H7 (cell line): Measurements from ENCODE around the gene SCG5. TPM values are rescaled to one million over a fixed set of nuclear protein-coding genes. Genes with fewer than 3 reads are reported as not detected.

Source experiments
- DNase-seq: peaks from one replicate; pipeline ENCODE4 v3.0.0; 2012
- H3K27me3 ChIP-seq: 2 replicates; pipeline ENCODE4 v1.6.0; 2011; ENCODE audit warnings: mild to moderate bottlenecking, low read length; ENCODE audit not compliant: control insufficient read depth, insufficient read depth
- H3K36me3 ChIP-seq: replicated peaks from 2 replicates; pipeline ENCODE4 v1.5.1; 2011; ENCODE audit warnings: low read length; ENCODE audit not compliant: control insufficient read depth, insufficient read depth
- H3K4me3 ChIP-seq: 2 replicates; pipeline ENCODE4 v1.5.1; 2011; ENCODE audit warnings: low read depth, mild to moderate bottlenecking, control low read depth, low read length, moderate library complexity; ENCODE audit not compliant: insufficient read depth
- total RNA-seq: library from RNA; depleted of rRNA; stranded (reverse); fragments of >200 nt; shearing (Covaris generic); gene quantifications from 2 replicates; pipeline ENCODE4 v1.2.3, GENCODE V29; 2014

The SCG5 gene
- total RNA-seq, 1 experiment from 2014 or later = 6.0 TPM

GRCh38 chr15:32692286-32692685 lies 50.8 kb downstream of the SCG5 start:
- Histone ChIP-seq H3K27me3 (no peaks in the 10 kb centered on the region), H3K36me3 (no peaks in the 10 kb centered on the region; the same call in 1 of the 2 replicates), H3K4me3 (no peak overlapping the region)
- DNase-seq = no peak

- no peaks in the 10 kb centered on the region for H3K27me3 ChIP-seq
- H3K36me3 ChIP-seq = no peaks in the 10 kb centered on the region
- no peak overlapping the region for H3K4me3 ChIP-seq
- DNase-seq = no peak
These were observed 52.9 kb downstream of the SCG5 start for GRCh38 chr15:32694222-32694983.

- DNase-seq = peak; percentile 45
These were observed 57.4 kb downstream of the SCG5 start for GRCh38 chr15:32698773-32699390.

GRCh38 chr15:32700501-32701150 lies 59.1 kb downstream of the SCG5 start:
- Histone ChIP-seq H3K36me3 (no peaks in the 10 kb centered on the region), H3K4me3 (no peak overlapping the region), H3K27me3 (no peaks in the 10 kb centered on the region)
- no peak for DNase-seq

More at GRCh38 chr15:32698773-32699390, 57.4 kb downstream of the SCG5 start:
- no peaks in the 10 kb centered on the region for H3K36me3 ChIP-seq
- no peak overlapping the region for H3K4me3 ChIP-seq
- H3K27me3 ChIP-seq = no peaks in the 10 kb centered on the region

GRCh38 chr15:32701863-32702262 lies 60.4 kb downstream of the SCG5 start:
- Histone ChIP-seq H3K36me3 (no peaks in the 10 kb centered on the region), H3K4me3 (no peak overlapping the region), H3K27me3 (no peaks in the 10 kb centered on the region)
- DNase-seq = no peak

GRCh38 chr15:32704395-32704981 lies 63.0 kb downstream of the SCG5 start:
- H3K4me3 ChIP-seq = no peak overlapping the region
- H3K36me3 ChIP-seq = no peaks in the 10 kb centered on the region
- DNase-seq = no peak
- H3K27me3 ChIP-seq = no peaks in the 10 kb centered on the region

- H3K4me3 ChIP-seq = no peak overlapping the region
- H3K36me3 ChIP-seq = no peaks in the 10 kb centered on the region
- no peak for DNase-seq
- H3K27me3 ChIP-seq = no peaks in the 10 kb centered on the region
These were observed 63.9 kb downstream of the SCG5 start for GRCh38 chr15:32705446-32705845.

- DNase-seq = no peak
- Histone ChIP-seq H3K27me3 (no peaks in the 10 kb centered on the region), H3K4me3 (no peak overlapping the region), H3K36me3 (no peaks in the 10 kb centered on the region)
These were observed 65.2 kb downstream of the SCG5 start for GRCh38 chr15:32706704-32707103.

- DNase-seq = no peak
- Histone ChIP-seq H3K36me3 (no peaks in the 10 kb centered on the region), H3K4me3 (no peak overlapping the region)
These were observed 65.9 kb downstream of the SCG5 start for GRCh38 chr15:32707436-32707835.

GRCh38 chr15:32709295-32710033 lies 68.0 kb downstream of the SCG5 start:
- Histone ChIP-seq H3K36me3 (no peaks in the 10 kb centered on the region), H3K4me3 (no peak overlapping the region), H3K27me3 (no peaks in the 10 kb centered on the region)
- DNase-seq = no peak

More at GRCh38 chr15:32707436-32707835, 65.9 kb downstream of the SCG5 start:
- no peaks in the 10 kb centered on the region for H3K27me3 ChIP-seq

- peaks cover 51% of the 10 kb centered on the region for H3K27me3 ChIP-seq
These were observed 73.8 kb downstream of the SCG5 start for GRCh38 chr15:32715276-32715675.

GRCh38 chr15:32716216-32716914 lies 74.9 kb downstream of the SCG5 start:
- no peak overlapping the region for H3K4me3 ChIP-seq
- no peak for DNase-seq

More at GRCh38 chr15:32715276-32715675, 73.8 kb downstream of the SCG5 start:
- no peak for DNase-seq
- Histone ChIP-seq H3K36me3 (no peaks in the 10 kb centered on the region), H3K4me3 (no peak overlapping the region)

GRCh38 chr15:32716915-32717425 lies 75.5 kb downstream of the SCG5 start:
- peaks cover 56% of the 10 kb centered on the region for H3K27me3 ChIP-seq
- peak overlapping the region; percentile 43 for H3K4me3 ChIP-seq
- no peak for DNase-seq
- H3K36me3 ChIP-seq = no peaks in the 10 kb centered on the region

More at GRCh38 chr15:32716216-32716914, 74.9 kb downstream of the SCG5 start:
- Histone ChIP-seq H3K36me3 (no peaks in the 10 kb centered on the region), H3K27me3 (peaks cover 56% of the 10 kb centered on the region)
